Activated CD4-positive, CD25-positive, alpha-beta regulatory T cell (primary cell): ENCODE results near the gene LAD1.

ENCODE experiments used
- DNase-seq, 4 experiments: peaks; one replicate each; lab custom pipeline; 2025; lab: John Stamatoyannopoulos, UW

The LAD1 gene

DNA sequence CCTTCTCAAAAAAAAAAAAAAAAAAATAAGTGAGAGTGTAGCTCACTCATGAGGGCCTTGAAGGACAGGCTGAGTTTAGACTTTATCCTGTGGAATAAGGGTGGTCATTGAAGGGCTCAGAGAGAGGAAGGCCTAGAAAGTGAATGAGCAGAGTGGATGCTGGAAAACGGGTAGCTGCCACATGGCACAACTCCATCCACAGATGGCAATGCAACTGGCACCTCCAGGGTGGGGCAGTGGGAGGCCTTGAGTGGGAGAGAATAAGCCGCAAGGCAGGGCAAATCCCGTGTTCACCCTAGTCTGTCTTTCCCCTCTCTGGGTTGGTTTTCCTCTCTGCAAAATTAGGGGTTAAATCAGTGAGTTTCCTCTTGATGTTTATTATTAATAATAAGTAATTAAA, 19.3 kb upstream of the LAD1 start:
- no peak for DNase-seq

DNA sequence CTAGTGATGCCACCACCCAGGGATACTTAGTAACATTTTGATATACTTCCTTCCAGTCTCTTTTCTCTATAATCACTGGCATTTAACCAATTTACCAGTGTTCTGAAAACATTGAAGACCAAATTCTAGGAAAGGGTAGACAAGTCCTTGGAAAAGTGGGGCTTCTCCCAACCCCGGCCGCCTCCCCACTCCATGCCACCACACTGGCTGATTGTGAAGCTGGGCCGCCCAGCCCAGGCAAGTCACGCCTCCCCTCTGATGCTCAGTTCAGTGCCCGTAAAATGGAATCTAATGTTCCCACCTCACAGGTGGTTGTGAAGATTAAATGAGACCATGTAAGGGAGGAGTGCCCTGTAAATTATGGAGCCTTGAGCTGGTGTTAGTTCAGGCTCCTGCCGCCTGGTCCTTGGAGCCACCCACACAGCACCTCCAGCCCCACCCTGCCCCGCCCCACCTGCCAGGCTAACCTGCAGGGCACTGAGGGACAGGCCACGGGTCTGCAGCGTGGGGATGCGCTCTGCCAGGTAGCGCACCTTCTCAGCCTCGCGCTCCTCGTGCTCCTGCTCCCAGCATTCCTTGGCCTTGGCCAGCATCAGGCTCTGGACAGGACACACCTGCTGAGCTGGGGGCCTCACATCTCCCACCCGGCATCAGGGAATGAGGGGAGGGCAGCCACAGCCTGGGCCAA, 15.1 kb upstream of the LAD1 start:
- no peak for DNase-seq

DNA sequence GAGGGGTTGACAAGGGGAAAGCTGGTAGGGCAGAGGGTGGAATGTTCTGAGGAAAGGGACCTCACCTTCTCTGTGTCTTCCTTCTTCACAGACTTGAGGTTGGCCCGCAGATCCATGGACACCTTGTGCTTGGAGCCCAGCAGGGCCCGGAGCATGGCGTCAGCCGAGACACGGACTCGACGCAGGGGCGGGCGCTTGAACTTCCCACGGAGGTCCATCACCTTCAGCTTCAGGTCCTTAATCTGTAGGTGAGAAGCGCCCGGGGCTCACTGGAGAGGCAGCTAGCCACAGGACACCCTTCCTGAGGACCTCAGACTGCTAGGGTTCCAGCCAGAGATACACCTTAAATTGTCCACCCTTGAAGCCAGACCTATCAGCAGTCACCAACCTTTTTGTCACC, 12.2 kb upstream of the LAD1 start:
- DNase-seq, result no peak

DNA sequence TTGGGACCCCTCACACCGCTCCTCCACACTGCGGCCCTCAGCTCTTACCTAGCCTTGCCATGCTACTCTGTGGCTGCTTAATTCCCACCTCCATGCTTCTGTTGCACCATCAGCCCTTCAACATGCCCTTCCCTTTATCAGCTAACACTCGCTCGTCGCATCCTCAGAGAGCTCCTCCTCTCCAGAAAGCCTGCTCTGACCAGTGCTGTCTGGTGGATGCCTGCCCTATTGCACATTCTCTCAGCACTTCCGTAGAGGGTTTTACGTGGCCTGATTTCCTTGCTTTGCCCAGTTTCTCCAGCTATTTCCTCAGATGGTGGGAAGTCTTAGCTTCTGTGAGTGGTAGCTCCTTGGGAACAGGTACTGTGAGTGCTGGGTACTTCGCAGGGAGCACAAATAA, 10.3 kb upstream of the LAD1 start:
- DNase-seq, result no peak

DNA sequence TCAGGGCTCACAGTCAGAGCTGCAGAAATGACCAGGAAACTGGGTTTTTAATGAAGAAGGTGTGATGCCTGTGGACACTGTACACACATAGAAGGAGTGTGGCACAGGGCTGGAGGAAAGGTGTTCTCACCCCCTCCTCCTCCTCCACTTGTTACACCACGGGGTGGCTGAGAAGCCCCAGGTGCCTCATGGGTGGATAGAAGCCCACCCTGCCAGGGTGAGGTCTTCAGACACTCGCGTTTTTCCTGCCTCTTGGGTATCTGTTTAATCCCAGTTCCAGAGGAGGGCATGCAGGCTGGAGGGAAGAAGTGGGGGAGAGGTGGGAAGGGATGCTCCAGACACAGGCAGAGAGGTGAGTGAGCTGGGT, 9.7 kb upstream of the LAD1 start:
- no peak for DNase-seq

- peak; percentile 30 to 62 (median 42) for DNase-seq
These were observed 9.2 kb upstream of the LAD1 start for GRCh38 chr1:201408176-201408833.

DNA sequence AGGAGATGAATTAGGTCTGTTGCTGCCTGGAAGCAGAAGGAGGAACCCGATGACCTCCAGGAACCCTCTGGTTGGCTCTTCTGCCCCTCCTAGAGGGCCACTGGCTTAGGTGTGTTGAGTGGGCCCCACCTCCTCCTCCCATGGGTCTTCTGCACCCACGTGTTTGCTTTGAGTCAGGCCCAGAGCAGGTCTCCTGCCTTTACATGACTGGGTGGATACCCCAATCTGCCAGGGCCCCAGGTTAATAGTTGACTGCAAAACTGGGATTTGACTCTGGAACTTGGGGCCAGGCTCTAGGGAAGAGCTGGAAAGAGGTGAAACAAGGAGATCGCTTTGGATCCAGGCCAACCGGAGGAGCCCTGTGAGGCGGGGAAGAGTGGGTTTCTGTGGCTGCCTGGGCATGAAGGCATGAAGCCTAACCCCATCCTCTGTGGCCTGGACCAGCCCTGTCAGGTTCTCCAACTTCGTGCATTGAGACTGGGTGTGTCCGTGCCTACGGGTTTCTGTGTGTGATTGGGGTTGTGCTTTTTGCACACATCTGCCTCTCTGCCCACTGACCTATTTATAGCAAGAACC, 7.8 kb upstream of the LAD1 start:
- DNase-seq, result no peak

DNA sequence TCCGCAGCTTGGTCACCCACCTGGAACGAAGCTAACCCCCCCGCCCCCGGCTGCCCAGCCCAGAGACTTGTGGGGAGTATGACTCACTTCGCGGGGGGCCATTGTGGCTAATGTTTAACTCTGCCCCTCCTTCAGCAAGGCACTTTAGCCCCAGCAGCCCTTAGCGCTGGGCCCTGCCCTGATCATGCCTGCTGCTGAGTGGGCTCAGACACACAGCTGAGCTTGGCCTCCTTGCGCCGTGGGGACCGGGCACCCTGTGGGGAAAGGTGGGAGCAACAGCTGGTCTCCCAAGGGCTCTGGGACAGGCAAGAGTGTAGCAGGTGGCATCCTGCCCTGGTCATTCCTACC, 6.3 kb upstream of the LAD1 start:
- no peak for DNase-seq

- no peak for DNase-seq
These were observed 5.8 kb upstream of the LAD1 start for GRCh38 chr1:201404722-201405483.

DNA sequence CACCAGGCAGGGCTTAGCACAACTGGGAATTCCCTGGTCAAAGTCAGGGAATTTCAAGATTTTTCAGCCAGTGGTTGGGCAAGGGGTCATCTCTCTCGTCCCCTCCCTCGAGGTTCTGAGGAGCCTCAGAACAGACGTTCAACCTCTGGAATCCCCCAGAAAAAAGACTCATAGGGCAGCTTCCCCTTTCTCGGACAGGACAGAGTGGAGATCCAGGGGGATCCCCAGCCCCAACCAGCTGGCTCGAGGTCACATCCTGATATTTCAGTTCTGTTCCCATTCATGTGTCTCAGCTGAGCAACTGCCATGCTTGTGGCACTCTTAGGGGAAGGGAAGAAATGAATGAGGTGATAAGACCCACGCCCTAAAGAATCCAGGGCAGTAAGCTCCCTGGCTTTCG, 4.9 kb upstream of the LAD1 start:
- no peak for DNase-seq

DNA sequence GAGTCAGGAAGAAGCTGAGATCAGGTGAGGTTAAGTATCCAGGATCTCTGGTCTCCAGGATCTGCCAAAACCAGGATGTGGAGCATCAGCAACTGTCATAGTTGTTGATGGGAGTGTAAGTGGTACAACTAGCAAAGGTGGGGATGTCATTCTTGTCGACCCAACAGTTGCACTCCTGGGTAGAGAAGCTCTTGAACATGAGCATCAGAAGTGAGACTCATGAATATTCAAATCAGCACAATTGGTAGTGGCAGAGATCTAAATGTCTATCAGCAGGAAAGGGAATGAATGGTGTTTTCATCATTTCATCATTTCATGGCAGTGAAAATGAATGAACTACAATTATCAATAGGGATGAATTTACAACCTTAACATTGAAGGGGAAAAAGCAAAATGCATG, 4.2 kb upstream of the LAD1 start:
- no peak for DNase-seq

GRCh38 chr1:201401700-201402099, 2.6 kb upstream of the LAD1 start:
- DNase-seq, result no peak

GRCh38 chr1:201400852-201401230, 1.7 kb upstream of the LAD1 start:
- DNase-seq, result no peak

DNA sequence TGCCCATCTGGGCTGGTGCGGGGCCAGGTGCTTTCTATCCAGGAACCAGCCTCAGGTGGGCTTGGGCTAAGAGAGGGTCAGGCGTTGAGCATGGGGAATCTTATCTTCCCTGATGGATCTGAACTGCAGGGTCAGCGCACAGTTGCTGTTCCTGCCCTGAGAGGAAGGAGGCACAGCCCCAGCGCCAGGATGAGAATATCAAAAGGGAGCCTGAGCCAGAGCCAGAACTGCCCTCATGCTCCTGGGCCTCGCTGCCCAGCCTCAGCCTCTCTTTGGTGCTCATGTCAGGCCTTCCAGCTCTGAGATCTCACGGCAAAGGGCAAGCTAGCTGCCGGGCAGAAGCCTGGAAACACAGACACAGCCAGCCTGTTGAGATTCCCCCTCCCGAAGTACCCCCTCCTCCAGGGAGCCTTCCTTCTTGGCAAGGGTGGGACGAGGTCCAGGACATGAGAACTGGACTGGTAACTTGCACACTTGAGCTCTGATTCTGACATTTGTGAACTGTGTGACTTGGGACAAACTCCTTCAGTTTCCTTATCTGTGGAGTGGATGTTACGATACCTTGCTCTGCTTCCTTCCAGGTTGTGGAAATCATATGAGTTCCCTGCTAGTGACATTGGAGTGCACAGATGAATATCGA, 1.2 kb upstream of the LAD1 start:
- DNase-seq, result no peak

- no peak for DNase-seq
These were observed 415 bp upstream of the LAD1 start for GRCh38 chr1:201399352-201400126.

DNA sequence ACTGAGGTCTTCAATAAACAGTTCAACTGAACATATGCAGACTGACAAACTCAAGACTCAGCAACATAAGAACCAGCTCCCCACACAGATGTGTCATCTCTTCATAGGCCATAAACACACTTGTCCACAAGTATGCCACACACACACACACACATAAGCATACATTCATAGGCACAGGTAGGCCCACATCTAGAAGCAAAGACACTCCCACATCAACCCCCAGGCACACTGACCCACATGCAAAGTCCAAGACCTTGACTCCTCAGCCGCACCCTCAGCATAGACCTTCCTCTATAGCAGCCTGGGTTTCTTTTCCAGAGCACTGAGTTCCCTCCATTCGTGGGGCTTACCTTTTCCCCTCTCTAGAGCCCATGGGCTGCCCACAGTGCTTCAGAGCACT, 1.4 kb downstream of the LAD1 start:
- DNase-seq, result no peak

- DNase-seq, result no peak
These were observed 2.2 kb downstream of the LAD1 start for GRCh38 chr1:201396861-201397464.

DNA sequence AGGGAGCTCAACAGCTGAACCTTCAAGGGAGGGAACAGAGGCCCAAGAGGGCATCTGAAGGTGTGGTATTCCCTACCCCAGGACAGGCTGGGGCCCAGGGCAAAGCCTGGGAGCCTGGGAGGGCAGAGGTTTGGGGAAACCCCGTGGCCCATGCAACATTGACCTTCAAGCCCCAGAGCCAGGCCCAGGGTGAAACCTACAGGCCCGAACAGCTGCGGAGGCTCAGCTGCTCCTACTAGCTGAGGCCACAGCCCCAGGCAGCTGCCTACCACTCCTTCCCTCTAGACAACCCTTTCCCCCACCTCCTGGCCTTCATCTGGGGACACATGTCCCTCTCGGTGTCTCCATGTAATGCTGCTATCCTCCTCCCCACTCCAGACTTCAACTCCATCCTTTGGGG, 3.2 kb downstream of the LAD1 start:
- no peak for DNase-seq

GRCh38 chr1:201394591-201394990, 4.5 kb downstream of the LAD1 start:
- no peak for DNase-seq

GRCh38 chr1:201393076-201393475, 6.0 kb downstream of the LAD1 start:
- DNase-seq, result no peak
